GM12801 (cell line): ENCODE measurements around the gene TEF.

Source experiments
- CTCF ChIP-seq: IDR thresholded peaks from one replicate; pipeline ENCODE4 v1.5.1; 2011; ENCODE audit warnings: control low read depth; ENCODE audit not compliant: insufficient read length; ENCODE audit errors: extremely low read depth

The TEF gene

GRCh38 chr22:41401781-41402648 is 20.3 kb downstream of the TEF start:
- no peak for TF ChIP-seq CTCF

- TF ChIP-seq CTCF, result peak; percentile 63
Observed at GRCh38 chr22:41403532-41404318, 22.0 kb downstream of the TEF start.

GRCh38 chr22:41405588-41405987 is 23.8 kb downstream of the TEF start:
- no peak for TF ChIP-seq CTCF

GRCh38 chr22:41406410-41406809 is 24.7 kb downstream of the TEF start:
- TF ChIP-seq CTCF, result no peak

GRCh38 chr22:41407433-41407832 is 25.7 kb downstream of the TEF start:
- TF ChIP-seq CTCF, result no peak

GRCh38 chr22:41408665-41409064 is 26.9 kb downstream of the TEF start:
- TF ChIP-seq CTCF, result no peak

- TF ChIP-seq CTCF, result no peak
Observed at GRCh38 chr22:41410311-41410751, 28.6 kb downstream of the TEF start.
